Gastrocnemius medialis (tissue), 4 donors: ENCODE data around the gene TMEM108.

Source experiments
- POLR2A ChIP-seq, 2 donors: fragments of 450-650 bp; IDR thresholded peaks; one replicate each; pipeline ENCODE4 v1.6.1; 2017; ENCODE audit warnings: antibody characterized with exemption in 2 of 2, mild to moderate bottlenecking in 2 of 2, moderate library complexity in 2 of 2
- TF ChIP-seq, protein P1 (sequence below), 5 experiments: fragments of 450-650 bp in 3 of 5; fragments of 200-600 bp in 2 of 5; sonication (generic) in 2 of 5; IDR thresholded peaks in 4 of 5; conservative IDR thresholded peaks in 1 of 5; 1 replicate in 4 of 5; 2 replicates in 1 of 5; pipeline ENCODE4 v1.5.1; 2016 to 2019; ENCODE audit warnings: antibody characterized with exemption in 5 of 5, mild to moderate bottlenecking in 3 of 5, moderate library complexity in 3 of 5

DNA sequence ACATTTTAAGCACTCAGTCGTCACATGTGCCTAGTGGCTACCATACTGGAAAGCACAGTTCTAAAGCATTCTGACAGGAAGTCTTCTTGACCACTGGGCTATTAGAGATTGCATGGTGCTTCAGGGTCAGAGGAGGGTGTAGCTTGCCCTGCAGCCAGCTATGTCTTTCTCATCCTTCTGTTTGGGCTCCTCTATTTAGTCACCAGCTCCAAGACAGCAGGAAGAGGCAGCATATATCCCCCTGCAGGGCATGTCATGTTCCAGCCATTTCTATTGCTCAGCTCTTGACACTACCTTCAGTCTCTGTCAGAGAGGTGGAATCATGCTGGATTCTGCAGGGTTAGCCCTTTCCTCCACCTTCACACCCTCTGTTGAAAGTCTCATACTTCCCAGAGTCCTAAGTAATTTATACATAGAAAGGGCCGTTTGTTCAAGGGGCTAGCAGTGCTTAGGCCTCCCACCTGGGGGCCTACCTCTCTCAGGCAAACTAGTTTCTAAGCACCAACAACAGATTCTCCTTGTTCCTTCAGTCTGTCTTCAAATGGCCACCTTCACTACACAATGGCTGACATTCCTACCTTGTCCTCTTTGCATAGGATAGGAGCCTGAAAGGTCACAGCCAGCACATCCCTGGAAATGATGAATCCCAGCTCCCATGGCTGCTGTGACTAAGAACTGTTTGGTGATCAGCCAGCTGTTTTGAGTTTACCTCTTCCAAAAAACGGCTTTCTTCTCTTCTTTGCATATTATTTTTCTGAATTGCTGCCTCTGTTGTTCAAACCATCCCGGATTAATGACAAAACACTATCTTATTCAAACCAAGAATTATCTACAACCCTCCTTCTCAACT lies 246.0 kb downstream of the TMEM108 start:
- TF ChIP-seq, protein P1, sequence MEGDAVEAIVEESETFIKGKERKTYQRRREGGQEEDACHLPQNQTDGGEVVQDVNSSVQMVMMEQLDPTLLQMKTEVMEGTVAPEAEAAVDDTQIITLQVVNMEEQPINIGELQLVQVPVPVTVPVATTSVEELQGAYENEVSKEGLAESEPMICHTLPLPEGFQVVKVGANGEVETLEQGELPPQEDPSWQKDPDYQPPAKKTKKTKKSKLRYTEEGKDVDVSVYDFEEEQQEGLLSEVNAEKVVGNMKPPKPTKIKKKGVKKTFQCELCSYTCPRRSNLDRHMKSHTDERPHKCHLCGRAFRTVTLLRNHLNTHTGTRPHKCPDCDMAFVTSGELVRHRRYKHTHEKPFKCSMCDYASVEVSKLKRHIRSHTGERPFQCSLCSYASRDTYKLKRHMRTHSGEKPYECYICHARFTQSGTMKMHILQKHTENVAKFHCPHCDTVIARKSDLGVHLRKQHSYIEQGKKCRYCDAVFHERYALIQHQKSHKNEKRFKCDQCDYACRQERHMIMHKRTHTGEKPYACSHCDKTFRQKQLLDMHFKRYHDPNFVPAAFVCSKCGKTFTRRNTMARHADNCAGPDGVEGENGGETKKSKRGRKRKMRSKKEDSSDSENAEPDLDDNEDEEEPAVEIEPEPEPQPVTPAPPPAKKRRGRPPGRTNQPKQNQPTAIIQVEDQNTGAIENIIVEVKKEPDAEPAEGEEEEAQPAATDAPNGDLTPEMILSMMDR (IDR thresholded peaks at IDR 0.05 in 4 of 5, conservative IDR thresholded peaks at IDR 0.05 in 1 of 5), result no peak
- TF ChIP-seq POLR2A (IDR thresholded peaks at IDR 0.05), result no peak
